ENCODE results near the gene ASXL1.
"Not testable (repeated sequence)": the region's sequence is repeated elsewhere in the genome, so short reads cannot be mapped to it uniquely, and the experiment has no call there.

Gene ASXL1

GRCh38 chr20:32315891-32316290 is 42.2 kb upstream of the ASXL1 start:
- Histone ChIP-seq H3K4me2 (ENCODE audit: low read length) (no peak overlapping the region), H3K79me2 (peaks cover 7% of the 10 kb centered on the region), H3K9me3 (ENCODE audit: control insufficient read depth, low read length) (no peaks in the 10 kb centered on the region), H3K36me3 (ENCODE audit: control insufficient read depth, insufficient read depth, low read length) (no peaks in the 10 kb centered on the region), H3K9ac (no peak overlapping the region), H3K4me1 (no peaks in the 10 kb centered on the region), H2AFZ (no peak overlapping the region), H3K27ac (no peak overlapping the region), H3K4me3 (ENCODE audit: low read depth, low read length) (no peak overlapping the region), H3K27me3 (ENCODE audit: control insufficient read depth, insufficient read depth, low read length) (no peaks in the 10 kb centered on the region)
- TF ChIP-seq, protein P1, sequence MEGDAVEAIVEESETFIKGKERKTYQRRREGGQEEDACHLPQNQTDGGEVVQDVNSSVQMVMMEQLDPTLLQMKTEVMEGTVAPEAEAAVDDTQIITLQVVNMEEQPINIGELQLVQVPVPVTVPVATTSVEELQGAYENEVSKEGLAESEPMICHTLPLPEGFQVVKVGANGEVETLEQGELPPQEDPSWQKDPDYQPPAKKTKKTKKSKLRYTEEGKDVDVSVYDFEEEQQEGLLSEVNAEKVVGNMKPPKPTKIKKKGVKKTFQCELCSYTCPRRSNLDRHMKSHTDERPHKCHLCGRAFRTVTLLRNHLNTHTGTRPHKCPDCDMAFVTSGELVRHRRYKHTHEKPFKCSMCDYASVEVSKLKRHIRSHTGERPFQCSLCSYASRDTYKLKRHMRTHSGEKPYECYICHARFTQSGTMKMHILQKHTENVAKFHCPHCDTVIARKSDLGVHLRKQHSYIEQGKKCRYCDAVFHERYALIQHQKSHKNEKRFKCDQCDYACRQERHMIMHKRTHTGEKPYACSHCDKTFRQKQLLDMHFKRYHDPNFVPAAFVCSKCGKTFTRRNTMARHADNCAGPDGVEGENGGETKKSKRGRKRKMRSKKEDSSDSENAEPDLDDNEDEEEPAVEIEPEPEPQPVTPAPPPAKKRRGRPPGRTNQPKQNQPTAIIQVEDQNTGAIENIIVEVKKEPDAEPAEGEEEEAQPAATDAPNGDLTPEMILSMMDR (IDR thresholded peaks at IDR 0.05), result no peak

GRCh38 chr20:32316667-32317066 is 41.5 kb upstream of the ASXL1 start:
- no peak overlapping the region for H3K27ac ChIP-seq
- H2AFZ ChIP-seq, result no peak overlapping the region
- H3K4me2 ChIP-seq (ENCODE audit: low read length), result no peak overlapping the region
- no peak overlapping the region for H3K4me3 ChIP-seq (ENCODE audit: low read depth, low read length)
- no peaks in the 10 kb centered on the region for H3K36me3 ChIP-seq (ENCODE audit: control insufficient read depth, insufficient read depth, low read length)
- H3K79me2 ChIP-seq, result peaks cover 6% of the 10 kb centered on the region
- no peak overlapping the region for H3K9ac ChIP-seq
- H3K27me3 ChIP-seq (ENCODE audit: control insufficient read depth, insufficient read depth, low read length), result no peaks in the 10 kb centered on the region
- no peaks in the 10 kb centered on the region for H3K9me3 ChIP-seq (ENCODE audit: control insufficient read depth, low read length)
- no peaks in the 10 kb centered on the region for H3K4me1 ChIP-seq
- TF ChIP-seq, protein P1 (IDR thresholded peaks at IDR 0.05), result no peak

- Histone ChIP-seq H3K27ac (no peak overlapping the region), H3K4me3 (ENCODE audit: low read depth, low read length) (no peak overlapping the region), H3K36me3 (ENCODE audit: control insufficient read depth, insufficient read depth, low read length) (no peaks in the 10 kb centered on the region), H3K9me3 (ENCODE audit: control insufficient read depth, low read length) (no peaks in the 10 kb centered on the region), H2AFZ (no peak overlapping the region), H3K4me1 (no peaks in the 10 kb centered on the region), H3K4me2 (ENCODE audit: low read length) (no peak overlapping the region), H3K9ac (no peak overlapping the region), H3K27me3 (ENCODE audit: control insufficient read depth, insufficient read depth, low read length) (no peaks in the 10 kb centered on the region), H3K79me2 (peaks cover under 1% of the 10 kb centered on the region)
- TF ChIP-seq, protein P1 (IDR thresholded peaks at IDR 0.05), result no peak
These were observed 39.0 kb upstream of the ASXL1 start for GRCh38 chr20:32319100-32319499.

DNA sequence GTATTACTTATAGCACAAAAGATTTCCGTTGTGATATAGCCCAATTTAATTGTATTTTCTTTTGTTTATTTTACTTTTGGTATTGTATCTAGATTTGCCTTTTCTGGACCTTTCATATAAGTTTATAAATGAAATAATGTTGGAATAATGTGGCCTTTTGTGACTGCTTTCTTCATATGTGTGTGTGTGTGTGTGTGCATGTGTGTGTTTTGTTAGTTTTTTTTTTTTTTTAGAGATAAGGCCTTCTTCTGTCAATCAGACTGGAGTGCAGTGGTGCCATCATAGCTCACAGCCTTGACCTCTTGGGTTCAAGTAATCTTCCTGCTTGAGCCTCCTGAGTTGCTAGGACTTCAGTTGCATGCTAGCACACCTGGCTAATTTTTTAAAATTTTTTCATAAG is 37.8 kb upstream of the ASXL1 start:
- Histone ChIP-seq H3K4me1 (no peaks in the 10 kb centered on the region), H3K36me3 (ENCODE audit: control insufficient read depth, insufficient read depth, low read length) (no peaks in the 10 kb centered on the region), H3K9ac (no peak overlapping the region), H3K4me3 (ENCODE audit: low read depth, low read length) (no peak overlapping the region), H3K27ac (no peak overlapping the region), H3K4me2 (ENCODE audit: low read length) (no peak overlapping the region), H3K79me2 (no peaks in the 10 kb centered on the region), H2AFZ (no peak overlapping the region), H3K9me3 (ENCODE audit: control insufficient read depth, low read length) (no peaks in the 10 kb centered on the region), H3K27me3 (ENCODE audit: control insufficient read depth, insufficient read depth, low read length) (no peaks in the 10 kb centered on the region)
- TF ChIP-seq, protein P1 (IDR thresholded peaks at IDR 0.05), result no peak

DNA sequence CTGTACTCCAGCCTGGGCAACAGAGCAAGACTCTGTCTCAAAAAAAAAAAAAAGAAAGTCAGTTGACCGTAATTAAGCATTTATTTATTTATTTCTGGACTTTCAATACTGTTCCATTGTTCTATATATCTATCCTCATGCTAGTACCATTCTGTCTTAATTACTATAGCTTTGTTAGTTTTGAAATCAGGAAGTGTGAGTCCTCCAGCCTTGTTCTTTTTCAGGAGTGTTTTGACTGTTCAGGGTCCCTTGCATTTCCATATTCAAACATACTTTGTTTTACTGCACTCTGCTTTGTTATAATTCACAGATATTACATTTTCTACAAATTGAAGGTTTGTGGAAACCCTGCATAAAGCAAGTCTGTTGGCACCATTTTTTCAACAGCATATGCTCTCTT is 36.7 kb upstream of the ASXL1 start:
- no peaks in the 10 kb centered on the region for H3K4me1 ChIP-seq
- H2AFZ ChIP-seq, result no peak overlapping the region
- no peaks in the 10 kb centered on the region for H3K79me2 ChIP-seq
- H3K9ac ChIP-seq, result no peak overlapping the region
- no peaks in the 10 kb centered on the region for H3K36me3 ChIP-seq (ENCODE audit: control insufficient read depth, insufficient read depth, low read length)
- no peak overlapping the region for H3K27ac ChIP-seq
- no peaks in the 10 kb centered on the region for H3K27me3 ChIP-seq (ENCODE audit: control insufficient read depth, insufficient read depth, low read length)
- TF ChIP-seq, protein P1 (IDR thresholded peaks at IDR 0.05), result no peak
- no peaks in the 10 kb centered on the region for H3K9me3 ChIP-seq (ENCODE audit: control insufficient read depth, low read length)
- no peak overlapping the region for H3K4me3 ChIP-seq (ENCODE audit: low read depth, low read length)
- no peak overlapping the region for H3K4me2 ChIP-seq (ENCODE audit: low read length)

- not testable (repeated sequence) for H3K9me3 ChIP-seq (ENCODE audit: control insufficient read depth, low read length); H2AFZ ChIP-seq; H3K4me3 ChIP-seq (ENCODE audit: low read depth, low read length); H3K36me3 ChIP-seq (ENCODE audit: control insufficient read depth, insufficient read depth, low read length); H3K27ac ChIP-seq; H3K27me3 ChIP-seq (ENCODE audit: control insufficient read depth, insufficient read depth, low read length); H3K4me1 ChIP-seq; H3K79me2 ChIP-seq; H3K9ac ChIP-seq; H3K4me2 ChIP-seq (ENCODE audit: low read length)
These were observed 35.9 kb upstream of the ASXL1 start for GRCh38 chr20:32322260-32322659.

DNA sequence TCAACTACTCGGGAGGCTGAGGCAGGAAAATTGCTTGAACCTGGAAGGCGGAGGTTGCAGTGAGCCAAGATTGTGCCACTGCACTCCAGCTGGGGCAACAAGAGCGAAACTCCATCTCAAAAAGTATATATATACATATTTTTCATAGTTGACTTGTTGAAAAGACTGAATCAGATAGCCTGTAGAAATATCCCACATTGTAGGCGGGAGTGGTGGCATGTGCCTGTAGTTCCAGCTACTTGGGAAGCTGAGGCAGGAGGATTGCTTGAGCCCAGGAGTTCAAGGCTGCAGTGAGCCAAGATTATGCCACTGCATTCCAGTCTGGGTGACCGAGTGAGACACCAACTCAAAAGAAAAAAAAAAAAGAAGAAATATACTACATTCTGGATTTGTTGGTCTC is 34.4 kb upstream of the ASXL1 start:
- H3K36me3 ChIP-seq (ENCODE audit: control insufficient read depth, insufficient read depth, low read length); H3K79me2 ChIP-seq; H3K9me3 ChIP-seq (ENCODE audit: control insufficient read depth, low read length); H3K4me1 ChIP-seq; H3K27ac ChIP-seq; H3K27me3 ChIP-seq (ENCODE audit: control insufficient read depth, insufficient read depth, low read length); H3K4me3 ChIP-seq (ENCODE audit: low read depth, low read length); H3K9ac ChIP-seq; H3K4me2 ChIP-seq (ENCODE audit: low read length); H2AFZ ChIP-seq: not testable (repeated sequence)

All from parathyroid adenoma (tissue), 2 donors.